GM10248 (cell line): ENCODE results near the gene SP9.

ENCODE experiments used
- CTCF ChIA-PET: fragments of 300-600 bp; sonication (Branson Sonifier 250); formaldehyde crosslinking; extraction: SDS; loops from one replicate; lab custom pipeline; 2021; ENCODE audit warnings: antibody characterized with exemption; lab: Yijun Ruan, JAX
- POLR2A ChIA-PET: fragments of 350-650 bp; sonication (Branson Sonifier 250); formaldehyde crosslinking; extraction: SDS; loops from one replicate; lab custom pipeline; 2020; ENCODE audit warnings: antibody characterized with exemption; lab: Yijun Ruan, JAX
- DNase-seq: peaks from one replicate; pipeline ENCODE4 v3.0.0; 2012; ENCODE audit errors: extremely low spot score
- CTCF ChIP-seq: IDR thresholded peaks from 2 replicates; pipeline ENCODE4 v1.5.1; 2012; ENCODE audit warnings: mild to moderate bottlenecking, low read depth; ENCODE audit errors: extremely low read depth, missing control alignments, control extremely low read depth

SP9 gene

GRCh38 chr2:174341293-174341994, 6.7 kb downstream of the SP9 start:
- ChIA-PET CTCF (interaction anchor here (0.7 to 2.9 kb wide), 43 partner anchors 8 to 1314 kb away, joined by 3 to 53 read pairs (median 4); no protein-coding TSS in a partner anchor), POLR2A (no interaction called here)
- peak; percentile 98 for TF ChIP-seq CTCF
- DNase-seq, result peak; percentile 84

- POLR2A ChIA-PET, result no interaction called here
- TF ChIP-seq CTCF, result no peak
- no peak for DNase-seq
- CTCF ChIA-PET, result interaction anchor here (0.9 to 2.9 kb wide), 28 partner anchors 9 to 1314 kb away, joined by 3 to 53 read pairs (median 4); no protein-coding TSS in a partner anchor
Observed at GRCh38 chr2:174341995-174342685, 7.4 kb downstream of the SP9 start.

- ChIA-PET POLR2A (no interaction called here), CTCF (interaction anchor here (0.9 to 2.2 kb wide), 7 partner anchors 9 to 1132 kb away, joined by 3 to 6 read pairs (median 3); no protein-coding TSS in a partner anchor)
- DNase-seq, result no peak
- no peak for TF ChIP-seq CTCF
Observed at GRCh38 chr2:174342686-174343342, 8.1 kb downstream of the SP9 start.

- no peak for TF ChIP-seq CTCF
- ChIA-PET POLR2A (no interaction called here), CTCF (interaction anchor here (0.9 to 2.2 kb wide), 7 partner anchors 9 to 1133 kb away, joined by 3 to 6 read pairs (median 3); no protein-coding TSS in a partner anchor)
- no peak for DNase-seq
Observed at GRCh38 chr2:174343343-174343622, 8.5 kb downstream of the SP9 start.

GRCh38 chr2:174343623-174344455, 9.1 kb downstream of the SP9 start:
- no peak for TF ChIP-seq CTCF
- ChIA-PET POLR2A (no interaction called here), CTCF (interaction anchor here (0.7 to 2.2 kb wide), 23 partner anchors 8 to 1412 kb away, joined by 3 to 12 read pairs (median 3); partner anchors contain the start of gene SP9)
- DNase-seq, result no peak
